GM12878 (cell line): ENCODE measurements around the gene BORCS6. TPM values are rescaled to one million over a fixed set of nuclear protein-coding genes. Genes with fewer than 3 reads are reported as not detected.
A peak's percentile ranks its signal among the peaks of the same experiment; 100 is the strongest.

Experiments
- BACH1 ChIP-seq: fragments of 450-650 bp; IDR thresholded peaks from 2 replicates; pipeline ENCODE4 v1.6.1; 2017; ENCODE audit warnings: mild to moderate bottlenecking, borderline replicate concordance
- CREB1 ChIP-seq: IDR thresholded peaks from 2 replicates; pipeline ENCODE4 v1.6.1; 2012; ENCODE audit warnings: low read depth, mild to moderate bottlenecking, inconsistent platforms
- DPF2 ChIP-seq: fragments of 450-650 bp; IDR thresholded peaks from 2 replicates; pipeline ENCODE4 v1.6.1; 2017; ENCODE audit warnings: mild to moderate bottlenecking
- EED ChIP-seq: sonication (generic); IDR thresholded peaks from 2 replicates; pipeline ENCODE4 v1.6.1; 2016; ENCODE audit warnings: antibody characterized with exemption, low read depth
- HDAC2 ChIP-seq: fragments of 200-600 bp; sonication (generic); IDR thresholded peaks from 2 replicates; pipeline ENCODE4 v1.6.1; 2017
- MEF2A ChIP-seq: IDR thresholded peaks from 2 replicates; pipeline ENCODE4 v1.6.1; 2011; ENCODE audit warnings: low read depth, mild to moderate bottlenecking, low read length, moderate library complexity; ENCODE audit not compliant: insufficient read depth
- NR2F1 ChIP-seq: fragments of 450-650 bp; conservative IDR thresholded peaks from 2 replicates; pipeline ENCODE4 v1.6.1; 2017; ENCODE audit warnings: mild to moderate bottlenecking
- REST ChIP-seq: IDR thresholded peaks from 2 replicates; pipeline ENCODE4 v1.6.1; 2012; ENCODE audit warnings: mild to moderate bottlenecking, low read depth, low read length
- RUNX3 ChIP-seq: IDR thresholded peaks from 2 replicates; pipeline ENCODE4 v1.6.1; 2012; ENCODE audit warnings: low read length, inconsistent platforms
- SMAD5 ChIP-seq: IDR thresholded peaks from 2 replicates; pipeline ENCODE4 v1.6.1; 2016; ENCODE audit warnings: antibody characterized with exemption, low read depth
- SPI1 ChIP-seq: IDR thresholded peaks from 2 replicates; pipeline ENCODE4 v1.6.1; 2011; ENCODE audit warnings: low read depth, mild to moderate bottlenecking, low read length, moderate library complexity, borderline replicate concordance; ENCODE audit not compliant: insufficient read depth
- STAT3 ChIP-seq: IDR thresholded peaks from 2 replicates; pipeline ENCODE4 v1.6.1; 2011; ENCODE audit warnings: low read depth, low read length, improper control_type of control experiment
- SUPT20H ChIP-seq: IDR thresholded peaks from 2 replicates; pipeline ENCODE4 v1.6.1; 2011; ENCODE audit warnings: low read depth, mild to moderate bottlenecking, low read length, moderate library complexity, borderline replicate concordance; ENCODE audit not compliant: control insufficient read depth
- TCF12 ChIP-seq: IDR thresholded peaks from 2 replicates; pipeline ENCODE4 v1.6.1; 2011; ENCODE audit warnings: low read depth, mild to moderate bottlenecking, low read length
- ZNF622 ChIP-seq: fragments of 450-650 bp; IDR thresholded peaks from 2 replicates; pipeline ENCODE4 v1.6.1; 2017; ENCODE audit warnings: mild to moderate bottlenecking, inconsistent platforms
- polyA plus RNA-seq, 11 experiments: library from polyadenylated mRNA; depleted of rRNA in 4 of 11; unstranded in 6 of 11; stranded (reverse) in 5 of 11; fragments of >200 nt; fragmentation: Nextera tagmentation in 4 of 11; fragmentation: Illumina TruSeq in 1 of 11; extraction: Ambion mirVana in 4 of 11; extraction: Trizol in 1 of 11; gene quantifications; 1 replicate in 1 of 11; 2 replicates in 10 of 11; pipeline versions ENCODE4 v1.2.1 to v1.2.3, GENCODE V29; 2011 to 2016; ENCODE audit warnings: inconsistent platforms in 2 of 11, missing spikeins in 2 of 11, low read depth in 1 of 11
- total RNA-seq, 4 experiments: library from RNA; depleted of rRNA in 3 of 4; stranded (reverse); fragments of >200 nt in 3 of 4; fragmentation: Illumina TruSeq in 1 of 4; extraction: Trizol in 1 of 4; gene quantifications; 2 replicates each; pipeline versions ENCODE4 v1.2.1 to v1.2.3, GENCODE V29; 2013 to 2021
- TF ChIP-seq, protein P1 (sequence below): IDR thresholded peaks from 2 replicates; pipeline ENCODE4 v1.6.1; 2011; ENCODE audit warnings: mild to moderate bottlenecking, low read depth, low read length, moderate library complexity; ENCODE audit not compliant: insufficient replicate concordance
- TF ChIP-seq, protein P2 (sequence below): fragments of 450-650 bp; IDR thresholded peaks from 2 replicates; pipeline ENCODE4 v1.6.1; 2016; ENCODE audit warnings: mild to moderate bottlenecking

BORCS6 gene
- total and polyA plus RNA-seq, 10 of the 15 experiments (the other 5 are each of a cell fraction or from before 2014, with no cell fraction given), result 0.37 to 14.1 (median 6.7) TPM

DNA sequence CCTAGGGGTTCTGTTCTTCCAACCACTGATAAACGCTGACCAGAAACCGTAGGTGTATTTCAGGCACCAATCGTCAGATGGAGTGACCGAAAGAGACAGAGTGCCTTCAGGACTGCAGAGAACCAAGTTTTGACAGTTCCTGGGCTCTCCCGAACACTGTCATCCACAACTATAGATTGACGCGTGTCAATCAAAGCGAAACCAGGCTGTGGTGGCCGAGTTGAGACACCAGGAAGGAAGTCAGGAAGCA lies 32.3 kb upstream of the BORCS6 start (continued):
- TF ChIP-seq MEF2A (no peak), SMAD5 (no peak), BACH1 (0 out of 2 replicates have a peak, but pooled peaks have one; percentile 16), STAT3 (no peak), SPI1 (peak; percentile 54; the same call in 1 of the 2 replicates), EED (peak; percentile 10; the same call in 1 of the 2 replicates), NR2F1 (no peak), TCF12 (no peak), SUPT20H (no peak), CREB1 (peak; percentile 40; the same call in 1 of the 2 replicates), ZNF622 (no peak), REST (no peak), HDAC2 (no peak), DPF2 (peak; percentile 93), RUNX3 (0 out of 2 replicates have a peak, but pooled peaks have one; percentile 36)
- TF ChIP-seq, protein P1, sequence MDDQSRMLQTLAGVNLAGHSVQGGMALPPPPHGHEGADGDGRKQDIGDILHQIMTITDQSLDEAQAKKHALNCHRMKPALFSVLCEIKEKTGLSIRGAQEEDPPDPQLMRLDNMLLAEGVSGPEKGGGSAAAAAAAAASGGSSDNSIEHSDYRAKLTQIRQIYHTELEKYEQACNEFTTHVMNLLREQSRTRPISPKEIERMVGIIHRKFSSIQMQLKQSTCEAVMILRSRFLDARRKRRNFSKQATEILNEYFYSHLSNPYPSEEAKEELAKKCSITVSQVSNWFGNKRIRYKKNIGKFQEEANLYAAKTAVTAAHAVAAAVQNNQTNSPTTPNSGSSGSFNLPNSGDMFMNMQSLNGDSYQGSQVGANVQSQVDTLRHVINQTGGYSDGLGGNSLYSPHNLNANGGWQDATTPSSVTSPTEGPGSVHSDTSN, result peak; percentile 95
- TF ChIP-seq, protein P2, sequence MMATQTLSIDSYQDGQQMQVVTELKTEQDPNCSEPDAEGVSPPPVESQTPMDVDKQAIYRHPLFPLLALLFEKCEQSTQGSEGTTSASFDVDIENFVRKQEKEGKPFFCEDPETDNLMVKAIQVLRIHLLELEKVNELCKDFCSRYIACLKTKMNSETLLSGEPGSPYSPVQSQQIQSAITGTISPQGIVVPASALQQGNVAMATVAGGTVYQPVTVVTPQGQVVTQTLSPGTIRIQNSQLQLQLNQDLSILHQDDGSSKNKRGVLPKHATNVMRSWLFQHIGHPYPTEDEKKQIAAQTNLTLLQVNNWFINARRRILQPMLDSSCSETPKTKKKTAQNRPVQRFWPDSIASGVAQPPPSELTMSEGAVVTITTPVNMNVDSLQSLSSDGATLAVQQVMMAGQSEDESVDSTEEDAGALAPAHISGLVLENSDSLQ, result peak; percentile 97
